H1 (cell line): ENCODE results near the gene SMO. TPM values are rescaled to one million over a fixed set of nuclear protein-coding genes. Genes with fewer than 3 reads are reported as not detected.

Experiments
- CTCF ChIA-PET: fragments of 300-600 bp; sonication (Branson Sonifier 250); formaldehyde crosslinking; loops from one replicate; lab custom pipeline; 2021; ENCODE audit not compliant: partially characterized antibody; lab: Charles Lee
- POLR2A ChIA-PET: fragments of 300-600 bp; sonication (Branson Sonifier 250); formaldehyde crosslinking; loops from one replicate; lab custom pipeline; 2021; ENCODE audit warnings: inconsistent platforms; ENCODE audit not compliant: partially characterized antibody; lab: Charles Lee
- DNase-seq, 2 experiments: peaks; one replicate each; pipeline versions ENCODE4 v3.0.0 to v3.0.0-alpha.2; 2010 to 2022; ENCODE audit warnings: low spot score in 2 of 2, low read depth in 1 of 2, mixed read lengths in 1 of 2
- FAIRE-seq: peaks from 2 replicates; lab custom pipeline; 2011; peaks lifted over from hg19 to GRCh38; lab: Jason Lieb, UNC
- H2AFZ ChIP-seq: 2 replicates; pipeline ENCODE4 v1.8.1; 2012; ENCODE audit warnings: low read length, inconsistent platforms
- H2AK5ac ChIP-seq: 2 replicates; pipeline ENCODE4 v1.6.1; 2013; ENCODE audit warnings: low read depth, low read length
- H2BK120ac ChIP-seq: replicated peaks from 2 replicates; pipeline ENCODE3; 2013; ENCODE audit warnings: low read depth, low read length, inconsistent platforms
- H2BK12ac ChIP-seq: 2 replicates; pipeline ENCODE4 v1.6.1; 2013; ENCODE audit warnings: low read depth, low read length
- H2BK15ac ChIP-seq: 2 replicates; pipeline ENCODE4 v1.6.1; 2013; ENCODE audit warnings: low read length
- H2BK20ac ChIP-seq: 2 replicates; pipeline ENCODE4 v1.6.1; 2013; ENCODE audit warnings: low read length
- H2BK5ac ChIP-seq: 2 replicates; pipeline ENCODE4 v1.6.1; 2013; ENCODE audit warnings: low read depth, low read length
- H3K14ac ChIP-seq: 2 replicates; pipeline ENCODE4 v1.6.1; 2013; ENCODE audit warnings: inconsistent platforms; ENCODE audit not compliant: insufficient read length
- H3K18ac ChIP-seq: 2 replicates; pipeline ENCODE4 v1.6.1; 2013; ENCODE audit warnings: low read length; ENCODE audit errors: extremely low read depth
- H3K23ac ChIP-seq: 2 replicates; pipeline ENCODE4 v1.6.1; 2013; ENCODE audit warnings: inconsistent platforms; ENCODE audit not compliant: insufficient read length
- H3K23me2 ChIP-seq: 2 replicates; pipeline ENCODE4 v1.6.1; 2013; ENCODE audit warnings: low read depth, low read length
- H3K27ac ChIP-seq: 2 replicates; pipeline ENCODE4 v1.6.1; 2011; ENCODE audit warnings: low read depth, low read length, inconsistent platforms
- H3K27me3 ChIP-seq, 4 experiments: replicated peaks in 1 of 4; 1 replicate in 1 of 4; 2 replicates in 3 of 4; pipeline versions ENCODE4 v1.6.1 to v1.8.1; 2011 to 2013; ENCODE audit warnings: low read length in 3 of 4, mild to moderate bottlenecking in 3 of 4, inconsistent platforms in 2 of 4, mixed read lengths in 2 of 4, moderate library complexity in 1 of 4; ENCODE audit not compliant: control insufficient read depth in 3 of 4, insufficient read depth in 3 of 4; ENCODE audit errors: extremely low read depth in 1 of 4
- H3K36me3 ChIP-seq, 4 experiments: 2 replicates each; pipeline versions ENCODE4 v1.6.1 to v1.8.1; 2011 to 2013; ENCODE audit warnings: mild to moderate bottlenecking in 4 of 4, low read length in 3 of 4, moderate library complexity in 2 of 4, control low read depth in 1 of 4, inconsistent platforms in 1 of 4; ENCODE audit not compliant: insufficient read depth in 4 of 4, control insufficient read depth in 2 of 4
- H3K4ac ChIP-seq: replicated peaks from 2 replicates; pipeline ENCODE3; 2013; ENCODE audit warnings: low read length, low read depth, mixed read lengths, inconsistent platforms; ENCODE audit not compliant: insufficient read length
- H3K4me1 ChIP-seq, 4 experiments: replicated peaks in 1 of 4; 1 replicate in 1 of 4; 2 replicates in 3 of 4; pipeline versions ENCODE4 v1.6.1 to v1.8.1; 2011 to 2013; ENCODE audit warnings: low read length in 3 of 4, inconsistent platforms in 2 of 4, mixed read lengths in 1 of 4; ENCODE audit not compliant: insufficient read depth in 4 of 4, control insufficient read depth in 3 of 4
- H3K4me2 ChIP-seq, 2 experiments: 2 replicates each; pipeline versions ENCODE4 v1.6.1 to v1.8.1; 2011 to 2013; ENCODE audit warnings: low read depth in 2 of 2, low read length in 2 of 2, control low read depth in 1 of 2, inconsistent platforms in 1 of 2, mild to moderate bottlenecking in 1 of 2; ENCODE audit not compliant: insufficient read depth in 1 of 2
- H3K4me3 ChIP-seq, 4 experiments: fragments of 200-600, 300-600 bp in 1 of 4; sonication (generic), shearing (Covaris generic), sonication (Bioruptor Twin) in 1 of 4; 2 replicates each; pipeline versions ENCODE4 v1.5.1 to v1.8.1; 2011 to 2016; ENCODE audit warnings: low read length in 4 of 4, low read depth in 3 of 4, control low read depth in 2 of 4, inconsistent platforms in 2 of 4, mild to moderate bottlenecking in 2 of 4, mixed read lengths in 1 of 4, moderate library complexity in 1 of 4; ENCODE audit not compliant: insufficient read depth in 2 of 4; ENCODE audit errors: extremely low read depth in 1 of 4
- H3K56ac ChIP-seq: replicated peaks from 2 replicates; pipeline ENCODE3; 2013; ENCODE audit warnings: low read depth, mild to moderate bottlenecking, mixed read lengths, low read length, inconsistent platforms; ENCODE audit not compliant: insufficient read length
- H3K79me1 ChIP-seq: 2 replicates; pipeline ENCODE4 v1.6.1; 2013; ENCODE audit warnings: low read depth, low read length, control low read depth
- H3K79me2 ChIP-seq, 2 experiments: 2 replicates each; pipeline versions ENCODE4 v1.6.1 to v1.8.1; 2012 to 2013; ENCODE audit warnings: low read length in 2 of 2, mild to moderate bottlenecking in 2 of 2, inconsistent platforms in 1 of 2; ENCODE audit not compliant: insufficient read depth in 2 of 2, control insufficient read depth in 1 of 2
- H3K9ac ChIP-seq, 4 experiments: replicated peaks in 1 of 4; 1 replicate in 1 of 4; 2 replicates in 3 of 4; pipeline versions ENCODE4 v1.6.1 to v1.8.1; 2011 to 2013; ENCODE audit warnings: low read depth in 3 of 4, low read length in 3 of 4, control low read depth in 2 of 4, mild to moderate bottlenecking in 2 of 4, moderate library complexity in 2 of 4, inconsistent platforms in 1 of 4; ENCODE audit errors: extremely low read depth in 1 of 4
- H3K9me3 ChIP-seq, 2 experiments: 2 replicates each; pipeline versions ENCODE4 v1.6.1 to v1.8.1; 2012 to 2013; ENCODE audit warnings: mild to moderate bottlenecking in 2 of 2, moderate library complexity in 2 of 2, control low read depth in 1 of 2, inconsistent platforms in 1 of 2, low read depth in 1 of 2, low read length in 1 of 2, mixed read lengths in 1 of 2; ENCODE audit not compliant: insufficient read depth in 2 of 2
- H4K20me1 ChIP-seq, 2 experiments: replicated peaks in 1 of 2; 2 replicates each; pipeline versions ENCODE3 to v1.8.1; 2011 to 2013; ENCODE audit warnings: inconsistent platforms in 2 of 2, low read length in 2 of 2, mild to moderate bottlenecking in 1 of 2; ENCODE audit not compliant: insufficient read depth in 2 of 2, control insufficient read depth in 1 of 2
- H4K5ac ChIP-seq: 2 replicates; pipeline ENCODE4 v1.6.1; 2013; ENCODE audit warnings: low read length, low read depth, mixed read lengths, inconsistent platforms; ENCODE audit not compliant: insufficient read length
- H4K8ac ChIP-seq: 2 replicates; pipeline ENCODE4 v1.8.0; 2013; ENCODE audit warnings: mild to moderate bottlenecking, moderate library complexity, low read length, inconsistent platforms; ENCODE audit not compliant: insufficient read depth; ENCODE audit errors: extremely low read depth
- H4K91ac ChIP-seq: replicated peaks from 2 replicates; pipeline ENCODE3; 2013; ENCODE audit warnings: low read length, mixed read lengths, inconsistent platforms; ENCODE audit not compliant: insufficient read length
- CHD2 ChIP-seq: IDR thresholded peaks from 2 replicates; pipeline ENCODE4 v1.6.1; 2012; ENCODE audit warnings: low read length, improper control_type of control experiment
- CTBP2 ChIP-seq: IDR thresholded peaks from 2 replicates; pipeline ENCODE4 v1.7.0; 2011; ENCODE audit warnings: borderline replicate concordance, mild to moderate bottlenecking, moderate library complexity, mixed read lengths, low read length; ENCODE audit not compliant: insufficient read depth, insufficient read length
- E2F6 ChIP-seq: IDR thresholded peaks from 2 replicates; pipeline ENCODE4 v1.6.1; 2012; ENCODE audit warnings: inconsistent platforms
- FOSL1 ChIP-seq: IDR thresholded peaks from 2 replicates; pipeline ENCODE4 v1.6.1; 2011; ENCODE audit warnings: mild to moderate bottlenecking, low read depth, low read length, moderate library complexity; ENCODE audit not compliant: insufficient read depth
- KDM1A ChIP-seq: fragments of 200-600, 300-600 bp; sonication (generic); IDR thresholded peaks from 2 replicates; pipeline ENCODE4 v1.7.1; 2016; ENCODE audit warnings: mild to moderate bottlenecking, low read length, borderline replicate concordance
- KDM4A ChIP-seq: IDR thresholded peaks from one replicate; pipeline ENCODE4 v1.7.1; 2012; ENCODE audit warnings: low read depth, mild to moderate bottlenecking, moderate library complexity, low read length, inconsistent platforms; ENCODE audit not compliant: severe bottlenecking
- NRF1 ChIP-seq: IDR thresholded peaks from 2 replicates; pipeline ENCODE4 v1.6.1; 2011; ENCODE audit warnings: mild to moderate bottlenecking, low read depth, low read length, improper control_type of control experiment
- POLR2A ChIP-seq, 2 experiments: IDR thresholded peaks; 1 replicate in 1 of 2; 2 replicates in 1 of 2; pipeline ENCODE4 v1.6.1; 2011; ENCODE audit warnings: low read depth in 2 of 2, low read length in 2 of 2, mild to moderate bottlenecking in 2 of 2; ENCODE audit errors: control extremely low read depth in 1 of 2
- RXRA ChIP-seq: IDR thresholded peaks from 2 replicates; pipeline ENCODE4 v1.6.1; 2011; ENCODE audit warnings: low read depth, mild to moderate bottlenecking, low read length, moderate library complexity; ENCODE audit not compliant: insufficient read depth
- SIRT6 ChIP-seq: IDR thresholded peaks from one replicate; pipeline ENCODE4 v1.7.1; 2012; ENCODE audit warnings: low read length, inconsistent platforms
- SIX5 ChIP-seq: IDR thresholded peaks from 2 replicates; pipeline ENCODE4 v1.6.1; 2011; ENCODE audit warnings: mild to moderate bottlenecking, low read depth, low read length
- YY1 ChIP-seq: IDR thresholded peaks from 2 replicates; pipeline ENCODE4 v1.6.1; 2011; ENCODE audit warnings: low read depth, mild to moderate bottlenecking, low read length
- WGBS, 2 experiments: shearing (Covaris generic) in 1 of 2; methylation state at CpG; one replicate each; pipeline versions ENCODE4 v1.1.6 to v1.1.7; 2013 to 2015; ENCODE audit warnings: low lambda C conversion rate in 2 of 2, mixed read lengths in 2 of 2, inconsistent platforms in 1 of 2, low coverage in 1 of 2, missing lambda C conversion rate in 1 of 2; ENCODE audit not compliant: insufficient replicate concordance in 2 of 2, insufficient coverage in 1 of 2, insufficient read length in 1 of 2; ENCODE audit errors: extremely low coverage in 1 of 2, missing lambda C conversion rate in 1 of 2; 5-methylcytosine and 5-hydroxymethylcytosine counted together
- polyA plus RNA-seq, 7 experiments: library from polyadenylated mRNA; depleted of rRNA in 3 of 7; stranded (reverse) in 5 of 7; unstranded in 2 of 7; fragments of >200 nt in 5 of 7; fragments of 200-250 nt in 2 of 7; gene quantifications; 1 replicate in 5 of 7; 2 replicates in 1 of 7; 4 replicates in 1 of 7; pipeline versions ENCODE4 v1.2.1 to v1.2.3, GENCODE V29; 2011 to 2013; ENCODE audit warnings: missing spikeins in 2 of 7, mixed read lengths in 2 of 7
- total RNA-seq: library from RNA; stranded (reverse); fragmentation: NEBNext Ultra II Directional; extraction: Animal tissue kit (Norgen Biotek cat#: 25700); gene quantifications from 2 replicates; pipeline ENCODE4 v1.2.1, GENCODE V29; 2021
- TF ChIP-seq, protein P1 (sequence below): IDR thresholded peaks from 2 replicates; pipeline ENCODE4 v1.6.1; 2011; ENCODE audit warnings: low read depth, mild to moderate bottlenecking, low read length; ENCODE audit not compliant: insufficient read depth

Gene SMO
- total and polyA plus RNA-seq, 2 of the 8 experiments (the other 6 are each of a cell fraction or from before 2014, with no cell fraction given) = 64.5 to 67.6 TPM

DNA sequence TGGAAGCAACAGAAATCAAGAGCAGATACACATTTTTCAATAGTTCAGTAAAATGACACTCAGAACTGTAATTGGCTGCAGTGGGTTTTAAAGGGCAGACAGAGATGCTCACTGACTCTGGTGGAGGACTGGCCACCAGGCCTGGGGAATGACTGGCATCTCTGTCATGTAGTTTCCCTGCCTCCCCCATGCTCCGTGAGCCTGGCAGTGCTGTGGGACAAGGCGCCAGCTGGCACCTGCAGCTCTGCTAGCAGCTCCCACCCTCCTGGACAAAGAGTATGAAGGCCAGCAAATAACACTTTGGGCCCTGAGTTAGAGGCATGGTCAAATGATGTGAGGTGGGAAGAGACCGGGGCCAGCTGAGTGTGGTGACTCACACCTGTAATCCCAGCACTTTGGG, 28.9 kb upstream of the SMO start:
- H3K14ac ChIP-seq = no peak overlapping the region
- H3K36me3 ChIP-seq = no peaks in the 10 kb centered on the region; a peak in 1 of 8 replicates
- no peaks in the 10 kb centered on the region for H3K9me3 ChIP-seq
- no peak overlapping the region for H2BK5ac ChIP-seq
- no peak overlapping the region for H3K18ac ChIP-seq
- no peak overlapping the region for H2BK15ac ChIP-seq
- H4K5ac ChIP-seq = no peak overlapping the region
- no peak for FAIRE-seq
- H3K23me2 ChIP-seq = no peaks in the 10 kb centered on the region
- no peak overlapping the region for H3K4me2 ChIP-seq
- DNase-seq = no peak
- ChIA-PET POLR2A (interaction anchor here (1.0 to 2.9 kb wide), 5 partner anchors 8 to 113 kb away, joined by 3 to 15 read pairs (median 4); partner anchors contain the start of genes SMO and TSPAN33), CTCF (interaction anchor here (1.0 to 19.3 kb wide), 6 partner anchors 10 to 211 kb away, joined by 3 to 258 read pairs (median 4); no protein-coding TSS in a partner anchor)
- no peak overlapping the region for H3K23ac ChIP-seq
- no peaks in the 10 kb centered on the region; the same call in 1 of the 2 replicates for H3K79me1 ChIP-seq
- H2AK5ac ChIP-seq = no peak overlapping the region
- no peak overlapping the region for H2AFZ ChIP-seq
- H3K4me3 ChIP-seq = no peak overlapping the region
- peaks cover 0 to 2% of the 10 kb centered on the region in 2 experiments for H4K20me1 ChIP-seq
- WGBS, 2 experiments = 88% methylated on average over 3 of the region's 3 CpGs; no CpG with 5 or more reads in 1 of the 2 experiments
- H2BK12ac ChIP-seq = no peak overlapping the region
- no peaks in the 10 kb centered on the region for H3K79me2 ChIP-seq
- H2BK120ac ChIP-seq = no peak overlapping the region
- peaks cover 0 to 3% (median 0%) of the 10 kb centered on the region in 4 experiments; a peak in 1 of 7 replicates for H3K4me1 ChIP-seq
- H4K8ac ChIP-seq = no peak overlapping the region
- no peak overlapping the region for H3K4ac ChIP-seq
- no peaks in the 10 kb centered on the region for H3K27me3 ChIP-seq
- H4K91ac ChIP-seq = no peak overlapping the region
- H2BK20ac ChIP-seq = no peak overlapping the region
- no peak overlapping the region for H3K9ac ChIP-seq
- H3K56ac ChIP-seq = no peak overlapping the region
- H3K27ac ChIP-seq = no peak overlapping the region
- TF ChIP-seq SIX5 (no peak), CHD2 (no peak), CTBP2 (no peak), E2F6 (no peak), KDM4A (no peak), POLR2A (IDR thresholded peaks at IDR 0.05; ENCODE audit: control extremely low read depth in 1 of 2, low read depth in 2 of 2, low read length in 2 of 2) (no peak), NRF1 (no peak), FOSL1 (no peak), RXRA (no peak), KDM1A (no peak), YY1 (no peak), SIRT6 (no peak)
- TF ChIP-seq, protein P1, sequence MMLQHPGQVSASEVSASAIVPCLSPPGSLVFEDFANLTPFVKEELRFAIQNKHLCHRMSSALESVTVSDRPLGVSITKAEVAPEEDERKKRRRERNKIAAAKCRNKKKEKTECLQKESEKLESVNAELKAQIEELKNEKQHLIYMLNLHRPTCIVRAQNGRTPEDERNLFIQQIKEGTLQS = no peak
